Activated CD8-positive, alpha-beta memory T cell treated with anti-CD3 and anti-CD28 coated beads, Interleukin-2, amount 50 U/mL, for 48 hours (primary cell): ENCODE results near the gene TENM3.

Source experiments
- DNase-seq: peaks from one replicate; pipeline ENCODE4 v3.0.0-alpha.2; 2020

TENM3 gene

GRCh38 chr4:182291597-182292270, 48.5 kb downstream of the TENM3 start:
- DNase-seq = no peak

GRCh38 chr4:182292612-182293011, 49.4 kb downstream of the TENM3 start:
- no peak for DNase-seq

GRCh38 chr4:182293691-182294255, 50.6 kb downstream of the TENM3 start:
- no peak for DNase-seq

GRCh38 chr4:182294451-182294850, 51.2 kb downstream of the TENM3 start:
- DNase-seq = no peak

- no peak for DNase-seq
Observed at GRCh38 chr4:182297659-182298058, 54.5 kb downstream of the TENM3 start.

- DNase-seq = no peak
Observed at GRCh38 chr4:182301736-182302135, 58.5 kb downstream of the TENM3 start.

GRCh38 chr4:182303847-182304246, 60.6 kb downstream of the TENM3 start:
- no peak for DNase-seq

GRCh38 chr4:182306792-182307507, 63.7 kb downstream of the TENM3 start:
- DNase-seq = no peak

GRCh38 chr4:182307746-182308145, 64.5 kb downstream of the TENM3 start:
- DNase-seq = no peak

GRCh38 chr4:182309877-182310276, 66.7 kb downstream of the TENM3 start:
- DNase-seq = no peak

- DNase-seq = no peak
Observed at GRCh38 chr4:182310316-182310715, 67.1 kb downstream of the TENM3 start.

GRCh38 chr4:182310962-182311361, 67.8 kb downstream of the TENM3 start:
- DNase-seq = no peak

- no peak for DNase-seq
Observed at GRCh38 chr4:182314537-182314936, 71.3 kb downstream of the TENM3 start.

GRCh38 chr4:182318256-182318655, 75.1 kb downstream of the TENM3 start:
- no peak for DNase-seq

- DNase-seq = no peak
Observed at GRCh38 chr4:182320092-182320491, 76.9 kb downstream of the TENM3 start.

GRCh38 chr4:182320580-182320979, 77.4 kb downstream of the TENM3 start:
- DNase-seq = no peak

- no peak for DNase-seq
Observed at GRCh38 chr4:182324282-182324681, 81.1 kb downstream of the TENM3 start.

GRCh38 chr4:182325397-182325796, 82.2 kb downstream of the TENM3 start:
- DNase-seq = no peak

- DNase-seq = no peak
Observed at GRCh38 chr4:182325848-182326255, 82.7 kb downstream of the TENM3 start.

GRCh38 chr4:182328505-182328904, 85.3 kb downstream of the TENM3 start:
- no peak for DNase-seq

GRCh38 chr4:182337366-182337765, 94.2 kb downstream of the TENM3 start:
- DNase-seq = no peak

- no peak for DNase-seq
Observed at GRCh38 chr4:182338063-182338462, 94.9 kb downstream of the TENM3 start.

- no peak for DNase-seq
Observed at GRCh38 chr4:182338746-182339145, 95.5 kb downstream of the TENM3 start.

- DNase-seq = no peak
Observed at GRCh38 chr4:182339221-182339641, 96.0 kb downstream of the TENM3 start.
